Nephron progenitor cell (in vitro differentiated cells): ENCODE data around the gene FHDC1.
A peak's percentile ranks its signal among the peaks of the same experiment; 100 is the strongest.

Experiments
- DNase-seq: peaks from one replicate; pipeline ENCODE4 v3.0.0; 2021
- H3K27ac Mint-ChIP-seq: 2 replicates; pipeline ENCODE4 v1.8.0; 2021; ENCODE audit warnings: mild to moderate bottlenecking, moderate library complexity, mixed read lengths
- H3K27me3 Mint-ChIP-seq: 2 replicates; pipeline ENCODE4 v1.8.0; 2021; ENCODE audit warnings: mild to moderate bottlenecking, low read depth, mixed read lengths; ENCODE audit not compliant: poor library complexity
- H3K36me3 Mint-ChIP-seq: 2 replicates; pipeline ENCODE4 v1.8.0; 2021; ENCODE audit warnings: low read depth, mixed read lengths
- H3K4me1 Mint-ChIP-seq: 2 replicates; pipeline ENCODE4 v1.8.0; 2021; ENCODE audit warnings: mixed read lengths
- H3K4me3 Mint-ChIP-seq: 2 replicates; pipeline ENCODE4 v1.8.0; 2021; ENCODE audit warnings: mild to moderate bottlenecking, moderate library complexity, mixed read lengths
- H3K9me3 Mint-ChIP-seq: 2 replicates; pipeline ENCODE4 v1.8.0; 2021; ENCODE audit warnings: mild to moderate bottlenecking, moderate library complexity, mixed read lengths
- CTCF ChIP-seq: fragments of 200-600 bp; sonication (generic); IDR thresholded peaks from 2 replicates; pipeline ENCODE4 v1.5.0; 2021; ENCODE audit warnings: antibody characterized with exemption

FHDC1 gene

GRCh38 chr4:152961773-152962115, 25.6 kb downstream of the FHDC1 start:
- Mint-ChIP-seq H3K4me1 (peaks cover 51% of the 10 kb centered on the region), H3K9me3 (no peaks in the 10 kb centered on the region), H3K27me3 (no peaks in the 10 kb centered on the region), H3K36me3 (peaks cover 15% of the 10 kb centered on the region), H3K4me3 (no peak overlapping the region), H3K27ac (no peak overlapping the region)
- TF ChIP-seq CTCF = no peak
- no peak for DNase-seq

GRCh38 chr4:152962150-152962549, 26.0 kb downstream of the FHDC1 start:
- no peak for DNase-seq
- TF ChIP-seq CTCF = no peak
- Mint-ChIP-seq H3K27me3 (no peaks in the 10 kb centered on the region), H3K4me1 (peaks cover 47% of the 10 kb centered on the region), H3K36me3 (peaks cover 15% of the 10 kb centered on the region), H3K9me3 (no peaks in the 10 kb centered on the region), H3K27ac (no peak overlapping the region), H3K4me3 (no peak overlapping the region)

GRCh38 chr4:152964335-152964734, 28.2 kb downstream of the FHDC1 start:
- H3K27me3 Mint-ChIP-seq = no peaks in the 10 kb centered on the region
- H3K4me3 Mint-ChIP-seq = no peak overlapping the region

DNA sequence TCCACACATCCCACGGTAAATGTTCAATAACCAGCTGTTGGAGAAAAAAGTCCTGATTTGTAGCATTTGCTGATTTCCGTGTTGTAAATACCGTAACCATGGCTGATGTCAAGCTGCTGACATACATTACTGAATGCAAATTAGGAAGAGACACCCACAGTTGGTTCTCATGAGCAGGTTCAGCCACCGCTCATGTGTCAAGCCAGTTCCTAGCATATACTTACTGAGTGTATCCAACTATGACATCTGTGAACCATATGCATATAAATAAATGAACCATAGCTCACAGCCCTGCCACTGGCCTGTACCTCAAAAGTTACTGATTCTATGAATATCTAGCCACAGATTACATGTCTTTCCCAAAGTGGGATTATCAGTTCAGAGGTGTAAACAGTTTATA, 29.5 kb downstream of the FHDC1 start:
- DNase-seq = no peak
- peaks cover 44% of the 10 kb centered on the region for H3K36me3 Mint-ChIP-seq

More at GRCh38 chr4:152964335-152964734, 28.2 kb downstream of the FHDC1 start:
- no peak for TF ChIP-seq CTCF
- no peak for DNase-seq
- Mint-ChIP-seq H3K9me3 (no peaks in the 10 kb centered on the region), H3K4me1 (peaks cover 31% of the 10 kb centered on the region), H3K36me3 (peaks cover 34% of the 10 kb centered on the region), H3K27ac (no peak overlapping the region)

DNA sequence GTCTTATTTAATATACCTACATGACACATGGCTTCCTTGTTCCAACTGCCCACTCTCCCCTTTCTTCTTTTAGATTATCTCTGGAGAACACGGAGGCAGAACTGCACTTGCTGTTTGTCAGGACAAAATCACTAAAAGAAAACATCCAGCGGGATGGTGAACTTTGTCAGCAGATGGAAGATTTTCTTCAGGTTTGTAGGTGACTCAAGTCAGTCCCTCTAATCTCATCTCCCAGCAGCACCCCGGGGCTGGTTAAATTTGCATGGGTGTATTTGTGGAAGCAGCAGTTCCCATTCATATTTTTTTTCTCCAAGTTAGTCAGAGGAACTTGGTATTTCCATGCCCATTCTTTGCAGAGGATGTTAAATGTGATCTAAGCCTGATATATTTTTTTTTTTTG, 31.8 kb downstream of the FHDC1 start:
- Mint-ChIP-seq H3K4me1 (peaks cover 7% of the 10 kb centered on the region), H3K27me3 (peaks cover 4% of the 10 kb centered on the region), H3K27ac (peak overlapping the region; percentile 30), H3K36me3 (peaks cover 43% of the 10 kb centered on the region), H3K9me3 (no peaks in the 10 kb centered on the region), H3K4me3 (no peak overlapping the region)
- no peak for TF ChIP-seq CTCF
- no peak for DNase-seq

More for the DNA sequence above, 29.5 kb downstream of the FHDC1 start:
- no peaks in the 10 kb centered on the region for H3K9me3 Mint-ChIP-seq
- H3K27me3 Mint-ChIP-seq = peaks cover under 1% of the 10 kb centered on the region
- H3K4me3 Mint-ChIP-seq = no peak overlapping the region
- H3K27ac Mint-ChIP-seq = no peak overlapping the region
- TF ChIP-seq CTCF = no peak
- peaks cover 23% of the 10 kb centered on the region for H3K4me1 Mint-ChIP-seq

DNA sequence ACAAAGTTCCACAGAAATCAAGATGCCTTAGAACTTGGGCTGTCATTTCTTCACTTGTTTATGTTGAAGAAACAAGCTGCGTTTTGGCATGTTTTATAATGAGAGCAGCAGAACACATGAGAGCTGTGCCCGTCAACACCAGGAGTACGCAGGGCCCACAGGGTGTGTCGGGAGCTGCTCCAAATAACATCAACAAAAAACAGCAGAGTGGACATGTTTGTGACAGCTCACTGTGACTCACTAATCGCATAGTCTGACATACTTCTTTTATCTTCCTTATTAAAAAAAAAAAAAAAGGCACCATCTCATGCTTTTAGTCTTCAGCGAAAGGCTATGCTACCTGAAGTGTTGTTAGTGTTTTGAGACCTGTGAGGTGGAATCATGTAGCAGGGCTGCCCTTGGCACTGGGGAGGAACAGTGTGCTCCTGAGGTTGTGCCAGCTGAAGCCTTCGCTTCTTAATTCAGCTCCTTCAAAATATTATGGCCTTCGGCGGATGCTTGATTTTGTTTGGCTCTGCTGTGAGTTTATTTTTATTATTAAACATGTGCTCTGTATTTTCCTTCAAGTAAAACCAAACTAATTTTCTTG, 32.8 kb downstream of the FHDC1 start:
- TF ChIP-seq CTCF = no peak
- H3K27me3 Mint-ChIP-seq = peaks cover 4% of the 10 kb centered on the region
- H3K4me1 Mint-ChIP-seq = no peaks in the 10 kb centered on the region
- peaks cover 37% of the 10 kb centered on the region for H3K36me3 Mint-ChIP-seq
- H3K9me3 Mint-ChIP-seq = no peaks in the 10 kb centered on the region
- DNase-seq = no peak
- H3K27ac Mint-ChIP-seq = no peak overlapping the region
- no peak overlapping the region for H3K4me3 Mint-ChIP-seq
